Measurements from ENCODE around the gene GTF2F2. TPM values are rescaled to one million over a fixed set of nuclear protein-coding genes. Genes with fewer than 3 reads are reported as not detected.
A peak's percentile ranks its signal among the peaks of the same experiment; 100 is the strongest.

The GTF2F2 gene
- polyA plus RNA-seq, 1 donor from 2014 or later = 12.0 TPM

- Mint-ChIP-seq H3K4me1 (peaks cover 4 to 8% (median 5%) of the 10 kb centered on the region in 3 donors), H3K36me3 (peaks cover 7% of the 10 kb centered on the region), H3K9me3 (no peaks in the 10 kb centered on the region), H3K4me3 (no peak overlapping the region), H3K27me3 (no peaks in the 10 kb centered on the region), H3K27ac (no peak overlapping the region)
Observed at GRCh38 chr13:45205124-45205523, 84.8 kb downstream of the GTF2F2 start.

DNA sequence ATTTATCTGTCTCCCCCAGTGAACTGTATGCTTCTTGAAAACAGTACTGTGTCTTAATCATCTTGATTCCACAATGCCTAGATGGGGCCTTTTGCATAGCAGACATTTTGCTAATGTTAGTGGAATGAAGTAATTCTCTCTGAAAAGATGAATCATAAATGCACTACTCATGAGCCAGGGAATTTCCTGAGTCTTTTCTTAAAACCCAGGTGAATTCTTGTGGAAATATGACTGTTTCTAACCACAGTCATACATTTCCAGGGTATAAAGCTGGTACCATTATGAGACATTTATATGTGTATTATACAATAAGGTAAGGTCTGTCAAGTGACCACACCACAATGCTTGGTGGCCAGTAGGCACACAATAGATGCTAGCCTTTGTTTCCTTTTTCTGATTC, 86.0 kb downstream of the GTF2F2 start:
- peaks cover 4 to 8% (median 4%) of the 10 kb centered on the region in 3 donors for H3K4me1 Mint-ChIP-seq
- peaks cover 7% of the 10 kb centered on the region for H3K36me3 Mint-ChIP-seq
- no peak overlapping the region for H3K4me3 Mint-ChIP-seq
- no peaks in the 10 kb centered on the region for H3K9me3 Mint-ChIP-seq
- no peaks in the 10 kb centered on the region for H3K27me3 Mint-ChIP-seq
- no peak overlapping the region for H3K27ac Mint-ChIP-seq

- peak overlapping the region in 1 of 3 donors; percentile 31 for H3K27ac Mint-ChIP-seq
- H3K9me3 Mint-ChIP-seq = no peaks in the 10 kb centered on the region
- no peaks in the 10 kb centered on the region for H3K27me3 Mint-ChIP-seq
- H3K36me3 Mint-ChIP-seq = peaks cover 2% of the 10 kb centered on the region
- H3K4me1 Mint-ChIP-seq = peaks cover 0 to 8% (median 4%) of the 10 kb centered on the region in 3 donors
- no peak overlapping the region for H3K4me3 Mint-ChIP-seq
Observed at GRCh38 chr13:45207319-45207718, 87.0 kb downstream of the GTF2F2 start.

DNA sequence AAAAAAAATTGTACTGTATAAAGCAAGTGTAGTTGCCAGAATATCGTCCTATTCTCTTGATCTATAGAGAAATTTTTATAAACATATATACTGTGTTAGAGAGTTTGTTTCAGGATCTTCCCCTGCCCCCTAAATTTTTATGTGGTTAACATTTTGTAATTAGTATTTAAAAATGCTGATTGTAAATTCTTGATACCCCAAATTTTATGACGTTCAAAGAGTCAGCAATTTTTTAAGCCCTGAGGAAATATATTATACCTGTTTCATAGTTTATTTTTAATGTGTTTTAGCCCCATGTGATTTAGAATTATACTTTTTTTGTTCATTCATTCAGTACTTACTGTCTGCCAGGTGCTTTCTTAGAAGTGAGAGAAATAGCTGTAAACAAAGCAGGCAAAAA, 87.8 kb downstream of the GTF2F2 start:
- H3K27ac Mint-ChIP-seq = no peak overlapping the region
- no peaks in the 10 kb centered on the region for H3K9me3 Mint-ChIP-seq
- H3K4me3 Mint-ChIP-seq = no peak overlapping the region
- no peaks in the 10 kb centered on the region for H3K27me3 Mint-ChIP-seq
- peaks cover 2% of the 10 kb centered on the region for H3K36me3 Mint-ChIP-seq
- peaks cover 0 to 8% (median 4%) of the 10 kb centered on the region in 3 donors for H3K4me1 Mint-ChIP-seq

GRCh38 chr13:45209229-45209628, 88.9 kb downstream of the GTF2F2 start:
- Mint-ChIP-seq H3K4me1 (peaks cover 0 to 8% (median 1%) of the 10 kb centered on the region in 3 donors), H3K4me3 (no peak overlapping the region), H3K36me3 (peaks cover 2% of the 10 kb centered on the region), H3K27ac (peak overlapping the region in 1 of 3 donors; percentile 15), H3K9me3 (no peaks in the 10 kb centered on the region), H3K27me3 (no peaks in the 10 kb centered on the region)

DNA sequence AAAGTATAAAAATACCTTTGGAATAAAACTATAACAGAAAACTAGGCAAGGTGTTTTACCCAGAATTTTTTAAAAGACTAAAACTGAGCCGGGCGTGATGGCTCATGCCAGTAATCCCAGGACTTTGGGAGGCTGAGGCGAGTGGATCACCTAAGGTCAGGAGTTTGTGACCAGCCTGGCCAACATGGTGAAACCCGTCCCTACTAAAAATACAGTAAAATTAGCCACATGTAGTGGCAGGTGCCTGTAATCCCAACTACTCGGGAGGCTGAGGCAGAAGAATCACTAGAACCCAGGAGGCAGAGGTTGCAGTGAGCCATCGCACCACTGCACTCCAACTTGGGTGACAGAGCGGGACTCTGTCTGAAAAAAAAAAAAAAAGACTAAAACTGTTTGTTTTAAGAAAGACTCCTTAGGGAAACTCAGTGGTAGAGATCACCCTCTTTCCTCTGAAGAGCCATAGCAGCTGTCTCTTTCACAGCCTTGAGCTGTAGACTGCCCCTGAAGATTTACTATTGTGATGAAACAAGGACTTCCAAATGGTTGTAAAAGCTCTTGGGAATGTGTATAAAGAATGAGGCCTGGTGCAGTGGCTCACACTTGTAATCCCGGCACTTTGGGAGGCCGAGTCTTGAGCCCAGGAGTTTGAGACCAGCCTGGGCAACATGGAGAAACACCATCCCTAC, 95.2 kb downstream of the GTF2F2 start:
- Mint-ChIP-seq H3K27ac (no peak overlapping the region), H3K9me3 (no peaks in the 10 kb centered on the region), H3K4me3 (no peak overlapping the region), H3K27me3 (no peaks in the 10 kb centered on the region), H3K36me3 (peaks cover 6% of the 10 kb centered on the region), H3K4me1 (peaks cover 7 to 16% (median 8%) of the 10 kb centered on the region in 3 donors)

DNA sequence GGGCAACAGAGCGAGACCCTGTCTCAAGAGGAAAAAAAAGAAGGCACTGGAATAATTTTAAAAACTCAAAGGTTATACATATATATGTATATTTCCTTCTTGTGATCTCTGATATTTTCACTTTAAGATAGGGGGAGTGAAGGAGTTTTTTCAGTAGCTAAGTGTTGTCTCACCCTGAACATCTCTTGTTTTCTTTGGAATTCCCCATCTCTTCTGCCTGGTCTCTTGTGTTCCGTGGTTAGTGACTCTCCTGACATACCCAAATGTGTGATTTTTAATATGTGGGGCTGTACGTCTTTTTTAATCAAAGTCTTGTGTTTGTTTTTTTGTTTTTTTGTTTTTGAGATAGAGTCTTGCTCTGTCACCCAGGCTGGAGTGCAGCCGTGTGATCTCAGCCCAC, 95.9 kb downstream of the GTF2F2 start:
- Mint-ChIP-seq H3K27me3 (no peaks in the 10 kb centered on the region), H3K27ac (no peak overlapping the region), H3K9me3 (no peaks in the 10 kb centered on the region), H3K4me1 (peaks cover 8 to 16% (median 10%) of the 10 kb centered on the region in 3 donors), H3K36me3 (peaks cover 7% of the 10 kb centered on the region), H3K4me3 (no peak overlapping the region)

- Mint-ChIP-seq H3K9me3 (no peaks in the 10 kb centered on the region), H3K27me3 (no peaks in the 10 kb centered on the region), H3K4me3 (no peak overlapping the region), H3K27ac (no peak overlapping the region), H3K4me1 (peaks cover 8 to 16% (median 10%) of the 10 kb centered on the region in 3 donors), H3K36me3 (peaks cover 10% of the 10 kb centered on the region)
Observed at GRCh38 chr13:45218689-45219088, 98.4 kb downstream of the GTF2F2 start.

DNA sequence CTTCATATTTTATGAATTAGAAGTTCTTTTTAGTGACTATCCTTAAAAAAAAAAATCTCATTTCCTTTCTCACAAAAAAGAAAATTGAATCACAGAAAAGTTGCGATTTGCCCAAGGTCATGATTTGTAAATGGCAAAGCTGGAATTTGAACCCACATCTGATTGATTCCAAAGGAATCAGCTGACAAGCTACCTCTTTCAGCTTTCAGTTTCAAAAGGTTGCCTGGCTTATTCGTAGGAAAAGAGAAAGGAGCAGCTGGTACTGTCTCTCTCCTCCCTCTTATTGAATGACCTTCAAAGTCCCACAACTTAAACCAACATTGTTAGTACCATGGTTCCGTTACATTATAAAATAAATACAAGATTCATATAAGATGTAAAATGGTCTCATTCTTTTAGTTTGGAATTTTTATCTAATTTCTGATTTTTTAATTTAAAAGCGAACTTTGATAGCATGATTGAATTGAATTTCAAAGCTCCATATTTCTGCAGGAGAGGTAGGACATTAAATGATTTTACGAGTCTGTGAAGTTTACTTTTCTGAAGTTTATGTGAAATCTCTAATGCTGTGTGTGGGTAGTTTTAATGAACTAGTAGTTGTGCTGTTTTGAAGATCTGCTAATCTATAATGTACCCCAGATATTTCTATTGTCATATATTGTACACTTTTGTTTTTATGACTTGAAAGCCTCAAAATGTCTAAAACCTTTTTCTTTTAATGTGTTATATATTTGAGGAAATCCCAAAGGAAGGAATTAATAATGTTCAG, 99.0 kb downstream of the GTF2F2 start:
- H3K27me3 Mint-ChIP-seq = no peaks in the 10 kb centered on the region
- H3K9me3 Mint-ChIP-seq = no peaks in the 10 kb centered on the region
- no peak overlapping the region for H3K4me3 Mint-ChIP-seq
- H3K27ac Mint-ChIP-seq = no peak overlapping the region
- H3K36me3 Mint-ChIP-seq = peaks cover 13% of the 10 kb centered on the region
- peaks cover 8 to 16% (median 11%) of the 10 kb centered on the region in 3 donors for H3K4me1 Mint-ChIP-seq

DNA sequence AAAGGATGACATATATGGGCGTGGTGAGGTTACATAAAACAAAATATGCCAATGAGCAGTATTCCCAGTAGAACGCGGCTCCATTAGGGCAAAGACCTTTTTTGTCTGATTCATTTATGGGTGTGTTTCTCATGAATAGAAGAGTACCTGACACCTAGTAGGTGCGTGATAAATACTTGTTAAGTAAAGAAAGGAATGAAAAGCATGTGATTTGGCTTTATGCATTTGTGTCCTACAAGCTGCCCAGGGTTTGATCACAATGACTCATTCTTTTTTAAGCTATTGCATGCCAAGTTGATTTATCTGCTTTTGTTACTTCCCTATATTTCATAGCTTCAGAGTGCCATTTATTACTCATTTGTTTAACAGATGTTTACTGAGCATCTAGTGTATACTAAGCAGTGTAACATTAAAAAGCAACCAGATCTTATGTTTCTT, 99.6 kb downstream of the GTF2F2 start:
- H3K4me1 Mint-ChIP-seq = peaks cover 8 to 16% (median 11%) of the 10 kb centered on the region in 3 donors
- H3K27ac Mint-ChIP-seq = no peak overlapping the region
- H3K4me3 Mint-ChIP-seq = no peak overlapping the region
- no peaks in the 10 kb centered on the region for H3K9me3 Mint-ChIP-seq
- peaks cover 17% of the 10 kb centered on the region for H3K36me3 Mint-ChIP-seq
- no peaks in the 10 kb centered on the region for H3K27me3 Mint-ChIP-seq

- H3K27ac Mint-ChIP-seq = no peak overlapping the region
- H3K4me3 Mint-ChIP-seq = no peak overlapping the region
- H3K9me3 Mint-ChIP-seq = no peaks in the 10 kb centered on the region
- H3K4me1 Mint-ChIP-seq = peaks cover 8 to 16% (median 11%) of the 10 kb centered on the region in 3 donors
- H3K27me3 Mint-ChIP-seq = no peaks in the 10 kb centered on the region
- peaks cover 17% of the 10 kb centered on the region for H3K36me3 Mint-ChIP-seq
Observed at GRCh38 chr13:45220403-45220802, 100.1 kb downstream of the GTF2F2 start.

GRCh38 chr13:45222516-45222915, 102.2 kb downstream of the GTF2F2 start:
- Mint-ChIP-seq H3K9me3 (no peaks in the 10 kb centered on the region), H3K27me3 (no peaks in the 10 kb centered on the region), H3K4me3 (no peak overlapping the region), H3K4me1 (peaks cover 3 to 16% (median 9%) of the 10 kb centered on the region in 3 donors), H3K36me3 (peaks cover 11% of the 10 kb centered on the region), H3K27ac (no peak overlapping the region)

DNA sequence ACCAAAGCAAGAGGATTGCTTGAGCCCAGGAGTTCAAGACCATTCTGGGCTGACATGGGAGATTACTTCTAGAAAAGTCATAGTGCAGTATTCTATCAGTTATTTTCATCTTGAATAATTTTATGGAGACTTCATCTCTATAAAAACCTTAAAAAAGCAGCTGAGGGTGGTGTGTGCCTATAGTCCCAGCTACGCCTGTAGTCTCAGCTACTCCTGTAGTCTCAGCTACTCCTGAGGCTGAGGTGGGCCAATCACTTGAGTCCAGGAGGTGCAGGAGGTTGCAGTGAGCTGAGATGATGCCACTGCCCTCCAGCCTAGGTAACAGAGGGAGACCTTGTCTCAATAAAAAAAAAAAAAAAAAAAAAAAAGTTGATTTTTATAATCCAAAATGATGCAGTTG, 102.6 kb downstream of the GTF2F2 start:
- H3K4me3 Mint-ChIP-seq = no peak overlapping the region
- peaks cover 11% of the 10 kb centered on the region for H3K36me3 Mint-ChIP-seq
- no peaks in the 10 kb centered on the region for H3K27me3 Mint-ChIP-seq
- peaks cover 3 to 12% (median 9%) of the 10 kb centered on the region in 3 donors for H3K4me1 Mint-ChIP-seq
- H3K9me3 Mint-ChIP-seq = no peaks in the 10 kb centered on the region
- H3K27ac Mint-ChIP-seq = no peak overlapping the region

- peaks cover 3 to 11% (median 6%) of the 10 kb centered on the region in 3 donors for H3K4me1 Mint-ChIP-seq
- peaks cover 11% of the 10 kb centered on the region for H3K36me3 Mint-ChIP-seq
- H3K27me3 Mint-ChIP-seq = no peaks in the 10 kb centered on the region
- H3K27ac Mint-ChIP-seq = peak overlapping the region in 1 of 3 donors; percentile 54
- no peak overlapping the region for H3K4me3 Mint-ChIP-seq
- H3K9me3 Mint-ChIP-seq = no peaks in the 10 kb centered on the region
Observed at GRCh38 chr13:45224176-45224575, 103.9 kb downstream of the GTF2F2 start.

DNA sequence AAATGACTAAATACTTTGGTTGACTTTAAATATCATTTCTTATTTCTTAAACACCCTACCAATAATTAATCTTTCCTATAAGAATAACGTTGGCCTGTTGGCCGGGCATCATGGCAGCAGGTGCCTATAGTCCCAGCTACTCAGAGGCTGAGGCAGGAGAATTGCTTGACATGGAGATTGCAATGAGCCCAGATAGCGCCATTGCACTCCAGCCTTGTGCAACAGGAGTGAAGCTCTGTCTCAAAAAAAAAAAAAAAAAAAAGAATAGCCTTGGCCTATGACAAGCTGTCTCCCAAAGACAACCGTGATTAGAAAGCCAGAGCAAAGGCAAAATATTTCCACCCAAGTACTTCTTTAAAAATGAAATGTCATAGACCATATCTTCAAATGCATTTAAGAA, 105.1 kb downstream of the GTF2F2 start:
- Mint-ChIP-seq H3K27ac (no peak overlapping the region), H3K27me3 (no peaks in the 10 kb centered on the region), H3K36me3 (peaks cover 13% of the 10 kb centered on the region), H3K9me3 (no peaks in the 10 kb centered on the region), H3K4me1 (peaks cover 2 to 5% (median 4%) of the 10 kb centered on the region in 3 donors), H3K4me3 (no peak overlapping the region)
